NCI-H2107 treated with DMSO at 0.1 percent for 48 hours (cell line): ENCODE results near the gene GGT7.

Experiments
- DNase-seq: peaks from one replicate; lab custom pipeline; 2025; ENCODE audit not compliant: unreplicated experiment; lab: John Stamatoyannopoulos, UW

The GGT7 gene

GRCh38 chr20:34797012-34797995 is 75.4 kb downstream of the GGT7 start:
- DNase-seq = no peak
